Parathyroid adenoma (tissue), 2 donors: ENCODE results near the gene KCNH1.

ENCODE experiments used
- H2AFZ ChIP-seq: fragments of 300-600 bp; sonication (generic); one replicate; pipeline ENCODE4 v1.7.0; 2017; ENCODE audit warnings: antibody characterized with exemption, mild to moderate bottlenecking
- H3K27ac ChIP-seq: fragments of 300-600 bp; sonication (generic); one replicate; pipeline ENCODE4 v1.7.0; 2017
- H3K27me3 ChIP-seq: fragments of 300-600 bp; sonication (generic); one replicate; pipeline ENCODE4 v1.7.0; 2017; ENCODE audit warnings: low read length; ENCODE audit not compliant: control insufficient read depth, insufficient read depth
- H3K36me3 ChIP-seq: fragments of 300-600 bp; sonication (generic); one replicate; pipeline ENCODE4 v1.7.0; 2017; ENCODE audit warnings: low read length; ENCODE audit not compliant: control insufficient read depth, insufficient read depth
- H3K4me1 ChIP-seq: fragments of 300-600 bp; sonication (generic); one replicate; pipeline ENCODE4 v1.7.0; 2017; ENCODE audit warnings: control low read depth
- H3K4me2 ChIP-seq: fragments of 300-600 bp; sonication (generic); one replicate; pipeline ENCODE4 v1.7.0; 2017; ENCODE audit warnings: low read length
- H3K4me3 ChIP-seq: fragments of 300-600 bp; sonication (generic); one replicate; pipeline ENCODE4 v1.7.0; 2017; ENCODE audit warnings: low read depth, low read length
- H3K79me2 ChIP-seq: fragments of 300-600 bp; sonication (generic); one replicate; pipeline ENCODE4 v1.7.0; 2017; ENCODE audit warnings: control low read depth
- H3K9ac ChIP-seq: fragments of 300-600 bp; sonication (generic); one replicate; pipeline ENCODE4 v1.7.0; 2017; ENCODE audit warnings: mild to moderate bottlenecking
- H3K9me3 ChIP-seq: fragments of 300-600 bp; sonication (generic); one replicate; pipeline ENCODE4 v1.7.0; 2017; ENCODE audit warnings: low read length; ENCODE audit not compliant: control insufficient read depth
- TF ChIP-seq, protein P1 (sequence below): fragments of 300-600 bp; sonication (generic); IDR thresholded peaks from one replicate; pipeline ENCODE4 v1.7.0; 2017; ENCODE audit warnings: antibody characterized with exemption, mild to moderate bottlenecking
- donor health status: primary hyperparathyroidism.

Gene KCNH1

DNA sequence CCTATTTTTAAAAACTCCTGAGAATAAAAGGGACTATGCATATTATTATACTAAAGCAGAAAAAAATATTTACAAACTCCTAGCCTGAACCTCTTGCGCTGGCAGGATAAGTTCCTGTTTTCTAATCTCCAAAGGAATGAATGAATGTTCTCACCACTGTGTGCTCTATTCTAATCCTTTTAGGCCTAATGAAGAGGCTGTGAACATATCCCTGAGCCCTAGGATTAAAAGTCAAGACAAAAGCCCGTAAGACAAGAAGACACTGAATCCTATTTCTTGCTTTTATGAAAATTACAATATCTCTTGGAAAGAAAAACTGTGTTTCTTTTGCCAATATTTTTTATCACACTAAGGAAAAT, 487.7 kb downstream of the KCNH1 start:
- Histone ChIP-seq H3K36me3 (no peaks in the 10 kb centered on the region), H3K27me3 (no peaks in the 10 kb centered on the region), H3K9me3 (no peaks in the 10 kb centered on the region), H3K4me2 (no peak overlapping the region), H3K9ac (no peak overlapping the region), H3K4me3 (no peak overlapping the region), H3K4me1 (no peaks in the 10 kb centered on the region), H3K27ac (no peak overlapping the region), H2AFZ (no peak overlapping the region), H3K79me2 (no peaks in the 10 kb centered on the region)
- TF ChIP-seq, protein P1, sequence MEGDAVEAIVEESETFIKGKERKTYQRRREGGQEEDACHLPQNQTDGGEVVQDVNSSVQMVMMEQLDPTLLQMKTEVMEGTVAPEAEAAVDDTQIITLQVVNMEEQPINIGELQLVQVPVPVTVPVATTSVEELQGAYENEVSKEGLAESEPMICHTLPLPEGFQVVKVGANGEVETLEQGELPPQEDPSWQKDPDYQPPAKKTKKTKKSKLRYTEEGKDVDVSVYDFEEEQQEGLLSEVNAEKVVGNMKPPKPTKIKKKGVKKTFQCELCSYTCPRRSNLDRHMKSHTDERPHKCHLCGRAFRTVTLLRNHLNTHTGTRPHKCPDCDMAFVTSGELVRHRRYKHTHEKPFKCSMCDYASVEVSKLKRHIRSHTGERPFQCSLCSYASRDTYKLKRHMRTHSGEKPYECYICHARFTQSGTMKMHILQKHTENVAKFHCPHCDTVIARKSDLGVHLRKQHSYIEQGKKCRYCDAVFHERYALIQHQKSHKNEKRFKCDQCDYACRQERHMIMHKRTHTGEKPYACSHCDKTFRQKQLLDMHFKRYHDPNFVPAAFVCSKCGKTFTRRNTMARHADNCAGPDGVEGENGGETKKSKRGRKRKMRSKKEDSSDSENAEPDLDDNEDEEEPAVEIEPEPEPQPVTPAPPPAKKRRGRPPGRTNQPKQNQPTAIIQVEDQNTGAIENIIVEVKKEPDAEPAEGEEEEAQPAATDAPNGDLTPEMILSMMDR: no peak

DNA sequence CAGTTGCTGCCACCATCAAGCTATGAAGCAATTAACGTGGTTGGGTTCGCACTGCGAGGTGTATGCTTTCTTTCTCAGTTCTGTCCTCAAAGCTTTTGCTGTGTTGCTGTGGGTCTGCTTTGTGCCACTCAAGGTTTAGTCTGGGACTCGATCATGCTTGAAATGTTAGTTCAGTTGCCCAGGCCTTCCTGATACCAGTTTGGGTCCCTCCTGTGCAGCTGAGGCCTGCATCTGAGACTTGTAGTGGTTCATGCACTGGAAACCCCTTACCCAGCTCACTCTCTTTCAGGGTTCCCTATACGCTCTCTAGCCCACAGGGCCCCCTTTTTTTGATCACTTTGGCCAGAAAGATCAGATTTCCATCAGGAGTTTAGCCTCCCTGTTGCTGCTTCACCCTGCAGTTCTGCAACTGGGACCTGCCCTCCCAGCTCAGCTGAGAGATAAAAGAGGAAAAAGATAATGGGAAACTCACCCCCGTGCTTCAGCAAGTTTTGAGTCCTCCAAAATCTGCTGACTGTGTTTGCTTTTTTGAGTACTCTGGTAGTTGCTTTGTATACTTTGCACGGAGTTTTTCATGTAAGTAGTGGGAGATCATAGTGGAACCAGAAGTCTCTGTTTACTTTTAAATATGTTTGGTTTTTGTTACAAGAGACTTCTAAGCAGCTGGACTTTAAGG, 488.2 kb downstream of the KCNH1 start:
- no peak overlapping the region for H3K9ac ChIP-seq
- H3K4me1 ChIP-seq: no peaks in the 10 kb centered on the region
- H3K4me3 ChIP-seq: no peak overlapping the region
- no peak overlapping the region for H3K27ac ChIP-seq
- no peak overlapping the region for H3K4me2 ChIP-seq
- no peak overlapping the region for H2AFZ ChIP-seq
- H3K27me3 ChIP-seq: no peaks in the 10 kb centered on the region
- TF ChIP-seq, protein P1: no peak
- H3K9me3 ChIP-seq: no peaks in the 10 kb centered on the region
- H3K79me2 ChIP-seq: no peaks in the 10 kb centered on the region
- H3K36me3 ChIP-seq: no peaks in the 10 kb centered on the region

DNA sequence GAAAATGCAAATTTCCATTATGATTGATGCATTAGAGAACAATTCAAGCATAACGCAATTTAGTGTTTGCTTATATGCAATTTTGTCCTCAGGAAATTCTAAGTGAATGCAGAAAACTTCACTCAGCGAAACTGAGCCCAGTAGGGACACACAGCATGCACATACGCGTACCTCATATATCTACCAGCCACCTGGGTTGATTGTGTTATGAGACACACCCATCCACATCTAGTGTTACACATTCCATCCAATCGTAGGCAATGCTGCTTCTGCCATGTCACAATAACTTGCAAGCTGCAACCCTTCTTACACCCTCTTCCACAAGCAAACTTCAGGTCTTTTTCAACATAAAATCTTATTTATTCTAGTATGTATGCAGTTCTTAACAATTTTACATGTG, 492.4 kb downstream of the KCNH1 start:
- no peaks in the 10 kb centered on the region for H3K4me1 ChIP-seq
- no peak overlapping the region for H3K4me3 ChIP-seq
- no peaks in the 10 kb centered on the region for H3K79me2 ChIP-seq
- no peaks in the 10 kb centered on the region for H3K9me3 ChIP-seq
- no peak overlapping the region for H3K27ac ChIP-seq
- TF ChIP-seq, protein P1: no peak
- no peaks in the 10 kb centered on the region for H3K27me3 ChIP-seq
- no peak overlapping the region for H3K4me2 ChIP-seq
- no peaks in the 10 kb centered on the region for H3K36me3 ChIP-seq
- no peak overlapping the region for H2AFZ ChIP-seq
- H3K9ac ChIP-seq: no peak overlapping the region

DNA sequence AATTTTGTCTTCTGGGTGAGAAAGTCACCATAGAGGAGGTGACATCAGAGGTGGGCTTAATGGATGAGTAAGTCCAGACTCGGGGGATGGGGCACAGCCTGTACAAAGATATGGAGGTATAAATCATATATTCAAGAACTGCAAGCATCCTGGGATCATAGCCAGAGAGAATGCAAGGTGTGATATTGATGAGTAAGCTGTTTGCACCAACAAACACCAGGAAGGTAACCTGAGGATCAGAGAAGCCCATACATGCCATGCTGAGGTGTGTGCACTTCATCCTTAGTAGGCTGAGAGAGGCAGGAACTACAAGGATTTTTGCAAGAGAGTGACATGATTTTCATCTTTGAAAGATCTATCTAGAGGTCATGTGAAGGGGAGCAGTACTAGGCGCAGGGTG, 498.8 kb downstream of the KCNH1 start:
- no peaks in the 10 kb centered on the region for H3K4me1 ChIP-seq
- TF ChIP-seq, protein P1: no peak
- no peaks in the 10 kb centered on the region for H3K79me2 ChIP-seq
- H3K9ac ChIP-seq: no peak overlapping the region
- H3K4me3 ChIP-seq: no peak overlapping the region
- no peaks in the 10 kb centered on the region for H3K36me3 ChIP-seq
- H2AFZ ChIP-seq: no peak overlapping the region
- H3K4me2 ChIP-seq: no peak overlapping the region
- H3K9me3 ChIP-seq: no peaks in the 10 kb centered on the region
- H3K27ac ChIP-seq: no peak overlapping the region
- H3K27me3 ChIP-seq: no peaks in the 10 kb centered on the region

DNA sequence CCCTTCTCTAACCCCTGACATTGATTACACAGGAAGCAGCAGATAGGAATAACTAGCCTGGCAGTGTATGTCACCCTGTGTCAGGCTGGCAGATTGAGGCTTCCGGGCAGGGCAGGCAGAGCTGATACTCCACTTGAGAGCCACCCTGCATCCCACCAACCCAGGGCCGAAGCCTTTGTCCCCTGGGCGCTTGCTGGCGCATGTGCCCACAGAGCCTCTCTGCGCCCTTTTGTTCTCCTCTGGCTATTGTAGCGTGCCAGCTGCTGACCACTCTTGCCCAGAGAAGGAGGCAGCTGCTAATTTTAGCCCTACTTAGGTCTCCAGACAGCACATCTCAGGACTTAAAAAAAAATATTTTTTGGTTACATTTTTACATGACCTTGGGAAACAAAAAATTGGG, 500.3 kb downstream of the KCNH1 start:
- Histone ChIP-seq H3K79me2 (no peaks in the 10 kb centered on the region), H3K36me3 (no peaks in the 10 kb centered on the region), H3K4me2 (no peak overlapping the region), H3K4me1 (no peaks in the 10 kb centered on the region), H3K27ac (no peak overlapping the region), H3K4me3 (no peak overlapping the region), H3K9ac (no peak overlapping the region), H3K9me3 (no peaks in the 10 kb centered on the region), H2AFZ (no peak overlapping the region), H3K27me3 (no peaks in the 10 kb centered on the region)
- TF ChIP-seq, protein P1: no peak
